ENCODE results near the gene TMC1. TPM values are rescaled to one million over a fixed set of nuclear protein-coding genes. Genes with fewer than 3 reads are reported as not detected.
"Not testable (repeated sequence)": the region's sequence is repeated elsewhere in the genome, so short reads cannot be mapped to it uniquely, and the experiment has no call there.

The TMC1 gene
- not detected in 2 replicates for total RNA-seq (2014; rRNA removed; shearing (Covaris generic); ENCODE audit: low replicate concordance)

DNA sequence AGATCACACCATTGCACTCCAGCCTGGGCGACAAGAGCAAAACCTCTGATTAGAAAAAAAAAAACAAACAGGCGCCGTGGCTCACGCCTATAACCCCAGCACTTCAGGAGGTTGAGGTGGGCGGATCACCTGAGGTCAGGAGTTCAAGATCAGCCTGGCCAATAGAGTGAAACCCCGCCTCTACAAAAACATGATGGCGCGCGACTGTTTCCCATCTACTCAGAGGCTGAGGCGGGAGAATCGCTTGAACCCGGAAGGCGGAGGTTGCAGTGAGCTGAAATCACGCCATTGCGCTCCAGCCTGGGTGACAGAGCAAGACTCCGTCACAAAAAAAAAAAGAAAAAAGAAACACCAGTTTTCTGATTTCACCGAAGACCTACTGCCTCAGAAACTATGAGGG lies at the start of gene TMC1:
TSS of gene TMC1 (plus strand) at position 193 of the 400 bp plus-strand sequence. CDS start 127,041 bp downstream, outside the sequence.
- not testable (repeated sequence) for H2AFZ ChIP-seq (ENCODE audit: low read length); H3K36me3 ChIP-seq (ENCODE audit: insufficient read depth, low read length); H3K27ac ChIP-seq (ENCODE audit: low read length); H3K4me3 ChIP-seq (ENCODE audit: low read length); H3K4me2 ChIP-seq (ENCODE audit: low read depth, low read length, poor library complexity, severe bottlenecking); H3K27me3 ChIP-seq (ENCODE audit: low read length); H3K4me1 ChIP-seq (ENCODE audit: low read length); DNase-seq; H3K79me2 ChIP-seq (ENCODE audit: low read length); H3K9me2 ChIP-seq (replicated peaks; ENCODE audit: insufficient read depth, low read length); H3K9ac ChIP-seq (ENCODE audit: low read length); H3K9me3 ChIP-seq (ENCODE audit: low read length); H4K20me1 ChIP-seq (ENCODE audit: insufficient read depth, low read depth, low read length)

DNA sequence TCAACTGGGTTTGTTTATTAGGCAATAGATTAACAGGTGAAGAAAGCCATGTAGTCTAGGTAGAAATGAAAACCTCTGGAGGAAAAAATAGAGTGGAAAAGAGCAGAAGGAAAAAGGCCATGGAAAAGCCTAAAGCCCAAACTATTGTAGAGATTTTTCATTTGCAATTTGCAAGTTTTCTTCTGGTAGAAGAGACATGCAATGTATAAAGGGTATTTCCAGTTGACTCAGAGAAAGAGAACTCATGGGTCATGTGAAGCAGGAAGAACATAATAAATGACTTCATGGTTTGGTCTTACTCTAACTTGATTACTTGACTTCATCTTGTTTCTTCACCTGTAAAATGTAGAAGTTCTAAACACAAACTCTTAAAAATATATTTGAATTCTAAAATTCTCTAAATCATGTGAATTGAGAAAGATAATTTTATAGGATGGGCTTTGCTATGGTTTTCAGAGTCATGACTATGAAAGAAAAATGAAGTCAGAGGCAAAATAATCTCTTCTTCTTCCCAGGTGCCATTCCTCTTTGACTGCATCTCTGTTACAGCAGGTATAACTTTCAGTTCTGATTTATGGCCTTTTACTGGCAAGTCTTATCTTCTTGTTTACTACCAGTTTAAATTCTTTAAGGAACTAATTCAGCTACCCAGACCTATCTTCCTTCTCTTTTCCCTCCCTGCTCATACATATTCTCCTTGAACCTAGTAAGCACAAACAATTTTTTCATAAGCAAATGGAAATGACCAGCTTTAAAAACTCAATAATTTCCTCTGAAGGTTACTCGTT lies 47.7 kb upstream of the TMC1 start:
- Histone ChIP-seq H2AFZ (ENCODE audit: low read length) (no peak overlapping the region), H3K4me3 (ENCODE audit: low read length) (no peak overlapping the region), H3K4me1 (ENCODE audit: low read length) (no peaks in the 10 kb centered on the region), H3K9me3 (ENCODE audit: low read length) (no peaks in the 10 kb centered on the region), H4K20me1 (ENCODE audit: insufficient read depth, low read depth, low read length) (no peaks in the 10 kb centered on the region), H3K36me3 (ENCODE audit: insufficient read depth, low read length) (no peaks in the 10 kb centered on the region), H3K27ac (ENCODE audit: low read length) (no peak overlapping the region), H3K9me2 (replicated peaks; ENCODE audit: insufficient read depth, low read length) (no peaks in the 10 kb centered on the region), H3K27me3 (ENCODE audit: low read length) (no peaks in the 10 kb centered on the region), H3K9ac (ENCODE audit: low read length) (no peak overlapping the region), H3K4me2 (ENCODE audit: low read depth, low read length, poor library complexity, severe bottlenecking) (no peak overlapping the region), H3K79me2 (ENCODE audit: low read length) (no peaks in the 10 kb centered on the region)
- DNase-seq: no peak

DNA sequence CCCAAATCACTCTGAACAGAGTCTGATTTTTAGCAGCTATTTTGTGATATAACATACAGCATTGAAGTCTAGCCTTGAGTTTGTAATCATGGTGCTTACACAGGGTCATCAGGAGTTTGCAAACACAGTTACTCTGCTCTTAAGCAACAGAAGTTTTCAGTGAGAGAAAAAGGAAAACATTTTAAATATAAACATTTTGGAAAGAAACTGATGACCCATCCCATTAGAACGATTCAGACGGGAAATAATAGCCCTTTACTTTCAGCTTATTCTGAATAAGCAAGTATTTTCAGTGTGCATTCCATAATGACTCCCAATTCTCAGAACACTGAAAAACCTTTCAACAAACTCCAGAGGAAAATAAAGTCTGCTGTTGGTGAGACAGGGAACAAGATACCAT lies 46.7 kb upstream of the TMC1 start:
- Histone ChIP-seq H3K9me3 (ENCODE audit: low read length) (no peaks in the 10 kb centered on the region), H2AFZ (ENCODE audit: low read length) (no peak overlapping the region), H3K27me3 (ENCODE audit: low read length) (no peaks in the 10 kb centered on the region), H3K79me2 (ENCODE audit: low read length) (no peaks in the 10 kb centered on the region), H3K9me2 (replicated peaks; ENCODE audit: insufficient read depth, low read length) (no peaks in the 10 kb centered on the region), H4K20me1 (ENCODE audit: insufficient read depth, low read depth, low read length) (no peaks in the 10 kb centered on the region), H3K9ac (ENCODE audit: low read length) (no peak overlapping the region), H3K27ac (ENCODE audit: low read length) (no peak overlapping the region), H3K4me1 (ENCODE audit: low read length) (no peaks in the 10 kb centered on the region), H3K4me2 (ENCODE audit: low read depth, low read length, poor library complexity, severe bottlenecking) (no peak overlapping the region), H3K36me3 (ENCODE audit: insufficient read depth, low read length) (no peaks in the 10 kb centered on the region), H3K4me3 (ENCODE audit: low read length) (no peak overlapping the region)
- DNase-seq: no peak

DNA sequence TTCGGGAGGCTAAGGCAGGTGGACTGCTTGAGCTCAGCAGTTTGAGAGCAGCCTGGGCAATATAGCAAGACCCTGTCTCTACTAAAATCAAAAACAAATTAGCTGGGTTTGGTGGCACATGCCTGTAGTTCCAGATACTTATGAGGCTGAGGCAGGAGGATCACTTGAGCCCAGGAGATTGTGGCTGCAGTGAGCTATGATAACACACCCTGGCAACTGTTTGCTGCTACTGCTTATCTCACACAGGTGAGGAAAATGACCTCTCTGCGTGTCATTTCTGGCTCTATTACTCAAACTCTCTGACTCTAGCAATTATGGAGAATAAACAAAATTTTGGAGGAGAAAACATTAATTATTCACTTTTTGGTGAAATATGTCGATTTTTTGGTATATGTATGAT lies 45.3 kb upstream of the TMC1 start:
- H3K27me3 ChIP-seq (ENCODE audit: low read length): no peaks in the 10 kb centered on the region
- no peaks in the 10 kb centered on the region for H3K4me1 ChIP-seq (ENCODE audit: low read length)
- H3K79me2 ChIP-seq (ENCODE audit: low read length): no peaks in the 10 kb centered on the region
- no peak overlapping the region for H3K4me3 ChIP-seq (ENCODE audit: low read length)
- H3K36me3 ChIP-seq (ENCODE audit: insufficient read depth, low read length): no peaks in the 10 kb centered on the region
- no peak overlapping the region for H3K27ac ChIP-seq (ENCODE audit: low read length)
- no peaks in the 10 kb centered on the region for H3K9me3 ChIP-seq (ENCODE audit: low read length)
- H4K20me1 ChIP-seq (ENCODE audit: insufficient read depth, low read depth, low read length): no peaks in the 10 kb centered on the region
- H2AFZ ChIP-seq (ENCODE audit: low read length): no peak overlapping the region
- no peak for DNase-seq
- H3K9ac ChIP-seq (ENCODE audit: low read length): no peak overlapping the region
- no peaks in the 10 kb centered on the region for H3K9me2 ChIP-seq (replicated peaks; ENCODE audit: insufficient read depth, low read length)
- no peak overlapping the region for H3K4me2 ChIP-seq (ENCODE audit: low read depth, low read length, poor library complexity, severe bottlenecking)

DNA sequence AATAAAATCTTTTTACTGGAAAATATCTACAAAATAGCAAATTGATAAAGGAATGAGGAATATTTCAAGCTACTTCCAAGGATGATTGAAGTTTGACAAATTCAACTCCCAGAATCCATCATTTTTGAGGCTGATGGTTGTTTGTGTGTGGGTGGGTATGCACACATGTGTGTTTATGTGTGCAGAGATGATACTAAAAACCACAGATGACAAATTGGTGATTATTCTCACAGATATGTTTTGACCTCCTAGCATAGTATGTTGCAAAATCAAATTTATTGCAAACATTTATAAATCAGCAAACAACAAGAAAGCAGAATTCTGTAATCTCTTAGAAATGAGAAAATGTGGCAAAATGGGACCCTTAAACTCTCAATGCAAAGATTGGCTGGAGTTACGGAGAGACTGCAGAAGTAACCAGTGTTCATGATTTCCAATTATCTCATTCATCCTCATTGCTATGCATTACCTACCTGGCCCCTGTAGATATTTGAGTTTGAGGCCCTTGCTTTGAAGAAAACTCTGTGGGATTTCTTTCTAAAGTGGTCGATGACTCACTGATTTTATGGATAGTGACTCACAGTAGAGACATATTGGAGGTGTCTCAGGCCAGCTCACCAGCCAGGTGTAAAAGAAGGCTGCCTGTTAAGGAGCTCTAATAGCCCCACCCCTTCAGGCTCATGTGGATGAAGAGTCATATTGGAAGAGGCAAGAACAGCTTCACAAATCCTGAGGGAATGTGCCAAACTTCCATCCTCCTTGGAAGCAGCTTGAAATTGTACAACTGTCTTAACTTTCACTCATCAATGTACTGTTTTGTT lies 44.6 kb upstream of the TMC1 start:
- Histone ChIP-seq H3K9me2 (replicated peaks; ENCODE audit: insufficient read depth, low read length) (no peaks in the 10 kb centered on the region), H2AFZ (ENCODE audit: low read length) (no peak overlapping the region), H4K20me1 (ENCODE audit: insufficient read depth, low read depth, low read length) (no peaks in the 10 kb centered on the region), H3K9ac (ENCODE audit: low read length) (no peak overlapping the region), H3K4me1 (ENCODE audit: low read length) (no peaks in the 10 kb centered on the region), H3K27me3 (ENCODE audit: low read length) (no peaks in the 10 kb centered on the region), H3K4me2 (ENCODE audit: low read depth, low read length, poor library complexity, severe bottlenecking) (no peak overlapping the region), H3K4me3 (ENCODE audit: low read length) (no peak overlapping the region), H3K36me3 (ENCODE audit: insufficient read depth, low read length) (no peaks in the 10 kb centered on the region), H3K9me3 (ENCODE audit: low read length) (no peaks in the 10 kb centered on the region), H3K79me2 (ENCODE audit: low read length) (no peaks in the 10 kb centered on the region), H3K27ac (ENCODE audit: low read length) (no peak overlapping the region)
- no peak for DNase-seq

DNA sequence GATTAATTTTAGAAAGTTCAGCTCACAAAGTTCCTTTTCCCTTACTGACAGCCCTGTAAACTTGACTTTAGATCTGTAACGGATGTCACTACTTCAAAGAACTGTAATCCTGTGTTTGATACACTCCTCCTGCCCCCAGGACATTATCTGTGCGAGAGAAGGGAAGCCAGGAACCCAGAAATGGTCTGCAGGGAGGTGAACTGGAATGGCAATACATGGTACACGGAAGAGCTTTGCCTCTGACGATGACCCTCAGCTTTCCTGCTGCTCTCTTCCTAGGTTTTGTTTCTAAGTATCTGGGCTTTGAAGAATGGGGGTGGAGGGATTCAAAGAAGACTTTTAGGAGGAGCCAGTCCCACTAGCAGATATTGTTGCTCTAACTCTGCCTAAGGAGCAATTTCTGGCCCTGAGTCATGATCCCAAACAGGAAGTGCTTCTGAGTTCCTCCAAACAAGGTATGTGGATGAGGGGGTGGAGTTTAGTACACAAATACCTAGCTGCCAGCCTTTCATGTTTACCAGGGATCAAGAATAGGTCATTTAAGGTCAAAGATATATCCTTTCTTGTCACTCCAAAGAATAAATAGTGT lies 43.4 kb upstream of the TMC1 start:
- no peak overlapping the region for H3K4me2 ChIP-seq (ENCODE audit: low read depth, low read length, poor library complexity, severe bottlenecking)
- no peaks in the 10 kb centered on the region for H3K4me1 ChIP-seq (ENCODE audit: low read length)
- no peaks in the 10 kb centered on the region for H3K9me2 ChIP-seq (replicated peaks; ENCODE audit: insufficient read depth, low read length)
- no peak overlapping the region for H3K9ac ChIP-seq (ENCODE audit: low read length)
- H4K20me1 ChIP-seq (ENCODE audit: insufficient read depth, low read depth, low read length): no peaks in the 10 kb centered on the region
- H3K27ac ChIP-seq (ENCODE audit: low read length): no peak overlapping the region
- H3K79me2 ChIP-seq (ENCODE audit: low read length): no peaks in the 10 kb centered on the region
- H3K9me3 ChIP-seq (ENCODE audit: low read length): no peaks in the 10 kb centered on the region
- DNase-seq: no peak
- no peak overlapping the region for H2AFZ ChIP-seq (ENCODE audit: low read length)
- H3K4me3 ChIP-seq (ENCODE audit: low read length): no peak overlapping the region
- no peaks in the 10 kb centered on the region for H3K36me3 ChIP-seq (ENCODE audit: insufficient read depth, low read length)
- H3K27me3 ChIP-seq (ENCODE audit: low read length): no peaks in the 10 kb centered on the region

DNA sequence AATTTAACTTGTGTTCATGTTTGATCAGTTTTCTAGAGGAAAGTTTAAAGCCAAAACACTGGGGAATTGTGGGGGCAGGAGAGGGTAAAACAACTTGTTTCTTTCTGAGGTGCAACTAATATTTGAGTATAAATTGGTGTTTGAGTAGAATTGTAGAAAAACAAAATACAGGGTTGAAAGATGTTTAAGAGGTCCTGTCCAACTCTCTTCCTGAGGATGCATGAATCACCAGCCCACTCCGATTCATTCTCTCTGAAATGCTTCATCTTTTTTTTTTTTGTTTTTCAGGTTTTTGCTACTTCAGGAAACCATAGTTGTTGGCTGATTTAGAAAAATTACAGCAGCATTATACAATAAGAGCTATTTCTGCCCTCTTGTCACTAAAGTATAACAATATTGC lies 42.4 kb upstream of the TMC1 start:
- Histone ChIP-seq H3K36me3 (ENCODE audit: insufficient read depth, low read length) (no peaks in the 10 kb centered on the region), H3K27ac (ENCODE audit: low read length) (no peak overlapping the region), H3K79me2 (ENCODE audit: low read length) (no peaks in the 10 kb centered on the region), H2AFZ (ENCODE audit: low read length) (no peak overlapping the region), H3K4me1 (ENCODE audit: low read length) (no peaks in the 10 kb centered on the region), H3K4me3 (ENCODE audit: low read length) (no peak overlapping the region), H3K9ac (ENCODE audit: low read length) (no peak overlapping the region), H4K20me1 (ENCODE audit: insufficient read depth, low read depth, low read length) (no peaks in the 10 kb centered on the region), H3K27me3 (ENCODE audit: low read length) (no peaks in the 10 kb centered on the region), H3K4me2 (ENCODE audit: low read depth, low read length, poor library complexity, severe bottlenecking) (no peak overlapping the region), H3K9me3 (ENCODE audit: low read length) (no peaks in the 10 kb centered on the region), H3K9me2 (replicated peaks; ENCODE audit: insufficient read depth, low read length) (no peaks in the 10 kb centered on the region)
- DNase-seq: no peak

DNA sequence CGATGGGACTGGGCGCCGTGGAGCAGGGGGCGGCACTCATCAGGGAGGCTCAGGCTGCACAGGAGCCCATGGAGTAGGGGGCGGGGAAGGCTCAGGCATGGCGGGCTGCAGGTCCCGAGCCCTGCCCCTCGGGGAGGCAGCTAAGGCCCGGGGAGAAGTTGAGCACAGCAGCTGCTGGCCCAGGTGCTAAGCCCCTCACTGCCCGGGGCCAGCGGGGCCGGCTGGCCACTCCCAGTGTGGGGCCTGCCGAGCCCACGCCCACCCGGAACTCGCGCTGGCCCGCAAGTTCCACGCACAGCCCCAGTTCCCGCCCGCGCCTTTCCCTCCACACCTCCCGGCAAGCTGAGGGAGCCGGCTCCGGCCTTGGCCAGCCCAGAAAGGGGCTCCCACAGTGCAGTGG lies 41.1 kb upstream of the TMC1 start:
- not testable (repeated sequence) for H2AFZ ChIP-seq (ENCODE audit: low read length); DNase-seq; H3K4me3 ChIP-seq (ENCODE audit: low read length); H3K36me3 ChIP-seq (ENCODE audit: insufficient read depth, low read length); H3K79me2 ChIP-seq (ENCODE audit: low read length); H3K9ac ChIP-seq (ENCODE audit: low read length); H3K4me2 ChIP-seq (ENCODE audit: low read depth, low read length, poor library complexity, severe bottlenecking); H3K9me2 ChIP-seq (replicated peaks; ENCODE audit: insufficient read depth, low read length); H3K27ac ChIP-seq (ENCODE audit: low read length); H3K4me1 ChIP-seq (ENCODE audit: low read length); H4K20me1 ChIP-seq (ENCODE audit: insufficient read depth, low read depth, low read length); H3K9me3 ChIP-seq (ENCODE audit: low read length); H3K27me3 ChIP-seq (ENCODE audit: low read length)
